Peyer's patch (tissue), 4 donors: ENCODE results near the gene TUFM.
A peak's percentile ranks its signal among the peaks of the same experiment; 100 is the strongest.

ENCODE experiments used
- POLR2A ChIP-seq, 2 donors: fragments of 450-650 bp; IDR thresholded peaks; one replicate each; pipeline ENCODE4 v1.5.1; 2017; ENCODE audit warnings: antibody characterized with exemption in 2 of 2, mild to moderate bottlenecking in 2 of 2, moderate library complexity in 2 of 2
- TF ChIP-seq, protein P1 (sequence below), 6 experiments: fragments of 450-650 bp in 4 of 6; fragments of 200-600 bp in 2 of 6; sonication (generic) in 1 of 6; IDR thresholded peaks; one replicate each; pipeline ENCODE4 v1.5.1; 2017 to 2019; ENCODE audit warnings: antibody characterized with exemption in 6 of 6, mild to moderate bottlenecking in 3 of 6, moderate library complexity in 1 of 6

DNA sequence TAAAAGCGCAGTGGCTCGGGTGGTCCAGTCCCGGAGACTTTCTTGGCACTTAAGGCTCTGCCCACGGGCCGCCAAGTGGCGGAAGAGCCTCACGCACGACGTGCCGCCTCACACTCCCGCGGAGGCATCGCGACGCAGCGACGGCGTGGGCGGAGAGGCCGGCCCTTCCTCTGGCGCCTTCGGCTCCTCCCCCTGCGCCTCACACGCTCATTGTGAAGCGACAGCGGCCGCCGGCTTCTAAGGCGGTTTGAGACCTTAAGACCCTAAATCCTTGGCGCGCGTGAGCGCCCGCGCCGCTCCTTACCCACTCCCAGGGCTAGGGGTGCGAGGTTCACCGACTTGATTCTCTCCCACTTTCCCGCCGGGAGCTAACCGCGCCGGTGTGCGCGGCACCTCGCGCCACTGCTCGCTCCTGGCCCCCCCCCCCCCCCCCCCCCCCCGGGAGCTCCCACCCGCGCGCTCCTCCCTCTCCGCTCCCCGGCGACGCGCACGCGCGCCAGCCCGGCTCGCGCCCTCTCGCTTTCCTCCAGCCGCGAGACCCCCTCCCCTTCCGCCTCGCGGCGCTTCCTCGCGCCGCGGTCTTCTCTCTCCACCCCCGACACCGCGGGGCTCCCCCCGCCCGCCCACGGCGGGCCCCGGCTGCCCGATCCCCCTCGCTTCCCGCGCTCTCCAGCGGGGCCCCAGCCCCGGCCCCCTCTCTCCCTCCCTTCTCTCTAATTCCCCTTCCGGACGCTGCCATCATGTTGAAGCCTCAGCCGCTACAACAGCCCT lies 23.4 kb downstream of the TUFM start, which contains the start of gene ATXN2L:
- TF ChIP-seq, protein P1, sequence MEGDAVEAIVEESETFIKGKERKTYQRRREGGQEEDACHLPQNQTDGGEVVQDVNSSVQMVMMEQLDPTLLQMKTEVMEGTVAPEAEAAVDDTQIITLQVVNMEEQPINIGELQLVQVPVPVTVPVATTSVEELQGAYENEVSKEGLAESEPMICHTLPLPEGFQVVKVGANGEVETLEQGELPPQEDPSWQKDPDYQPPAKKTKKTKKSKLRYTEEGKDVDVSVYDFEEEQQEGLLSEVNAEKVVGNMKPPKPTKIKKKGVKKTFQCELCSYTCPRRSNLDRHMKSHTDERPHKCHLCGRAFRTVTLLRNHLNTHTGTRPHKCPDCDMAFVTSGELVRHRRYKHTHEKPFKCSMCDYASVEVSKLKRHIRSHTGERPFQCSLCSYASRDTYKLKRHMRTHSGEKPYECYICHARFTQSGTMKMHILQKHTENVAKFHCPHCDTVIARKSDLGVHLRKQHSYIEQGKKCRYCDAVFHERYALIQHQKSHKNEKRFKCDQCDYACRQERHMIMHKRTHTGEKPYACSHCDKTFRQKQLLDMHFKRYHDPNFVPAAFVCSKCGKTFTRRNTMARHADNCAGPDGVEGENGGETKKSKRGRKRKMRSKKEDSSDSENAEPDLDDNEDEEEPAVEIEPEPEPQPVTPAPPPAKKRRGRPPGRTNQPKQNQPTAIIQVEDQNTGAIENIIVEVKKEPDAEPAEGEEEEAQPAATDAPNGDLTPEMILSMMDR (IDR thresholded peaks at IDR 0.05) = peak in 5 of 6 experiments; percentile 37 to 53 (median 51)
- TF ChIP-seq POLR2A (IDR thresholded peaks at IDR 0.05) = peak; percentile 68 to 88
